Measurements from ENCODE around the gene FAM120AOS. TPM values are rescaled to one million over a fixed set of nuclear protein-coding genes. Genes with fewer than 3 reads are reported as not detected.
A peak's percentile ranks its signal among the peaks of the same experiment; 100 is the strongest.

The FAM120AOS gene
- total RNA-seq, 2 experiments from 2014 or later = 32.8 to 36.4 TPM

DNA sequence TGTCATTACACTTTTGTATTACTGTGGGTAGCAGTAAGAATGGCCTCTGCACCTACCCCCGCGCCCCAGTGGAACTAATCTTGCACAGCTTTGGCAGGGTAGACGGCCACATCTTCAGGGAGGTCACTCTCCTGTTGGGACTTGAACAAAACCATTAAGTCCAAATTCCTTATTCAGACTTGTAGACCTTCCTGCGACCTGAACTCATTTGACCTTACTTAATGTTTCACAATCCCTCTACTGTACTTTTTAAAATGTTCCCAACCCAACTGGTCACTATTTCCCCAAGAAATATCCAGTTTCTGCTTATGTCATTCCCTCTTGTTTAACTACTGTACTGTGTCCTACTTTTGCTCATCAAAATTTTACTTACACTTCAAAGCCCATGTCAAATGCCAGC is 5.3 kb upstream of the FAM120AOS start:
- DNase-seq (no peak), ATAC-seq (no peak)
- Mint-ChIP-seq H3K4me1 (ENCODE audit: low read depth) (peaks cover 80% of the 10 kb centered on the region), H3K27ac (no peak overlapping the region), H3K9me3 (no peaks in the 10 kb centered on the region), H3K4me3 (no peak overlapping the region), H3K27me3 (no peaks in the 10 kb centered on the region), H3K36me3 (ENCODE audit: low read depth) (peaks cover 59% of the 10 kb centered on the region)
- CTCF ChIA-PET = no interaction called here
- TF ChIP-seq, protein P1, sequence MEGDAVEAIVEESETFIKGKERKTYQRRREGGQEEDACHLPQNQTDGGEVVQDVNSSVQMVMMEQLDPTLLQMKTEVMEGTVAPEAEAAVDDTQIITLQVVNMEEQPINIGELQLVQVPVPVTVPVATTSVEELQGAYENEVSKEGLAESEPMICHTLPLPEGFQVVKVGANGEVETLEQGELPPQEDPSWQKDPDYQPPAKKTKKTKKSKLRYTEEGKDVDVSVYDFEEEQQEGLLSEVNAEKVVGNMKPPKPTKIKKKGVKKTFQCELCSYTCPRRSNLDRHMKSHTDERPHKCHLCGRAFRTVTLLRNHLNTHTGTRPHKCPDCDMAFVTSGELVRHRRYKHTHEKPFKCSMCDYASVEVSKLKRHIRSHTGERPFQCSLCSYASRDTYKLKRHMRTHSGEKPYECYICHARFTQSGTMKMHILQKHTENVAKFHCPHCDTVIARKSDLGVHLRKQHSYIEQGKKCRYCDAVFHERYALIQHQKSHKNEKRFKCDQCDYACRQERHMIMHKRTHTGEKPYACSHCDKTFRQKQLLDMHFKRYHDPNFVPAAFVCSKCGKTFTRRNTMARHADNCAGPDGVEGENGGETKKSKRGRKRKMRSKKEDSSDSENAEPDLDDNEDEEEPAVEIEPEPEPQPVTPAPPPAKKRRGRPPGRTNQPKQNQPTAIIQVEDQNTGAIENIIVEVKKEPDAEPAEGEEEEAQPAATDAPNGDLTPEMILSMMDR (IDR thresholded peaks at IDR 0.05) = no peak
- POLR2A ChIA-PET = interaction anchor here (0.8 kb wide), 1 partner anchor 14 kb away, joined by 4 read pairs; no protein-coding TSS in a partner anchor
- intact Hi-C loops (cut with micrococcal nuclease) = loop anchor here (10.0 kb wide), 1 partner anchor 106 kb away; no protein-coding TSS in a partner anchor

DNA sequence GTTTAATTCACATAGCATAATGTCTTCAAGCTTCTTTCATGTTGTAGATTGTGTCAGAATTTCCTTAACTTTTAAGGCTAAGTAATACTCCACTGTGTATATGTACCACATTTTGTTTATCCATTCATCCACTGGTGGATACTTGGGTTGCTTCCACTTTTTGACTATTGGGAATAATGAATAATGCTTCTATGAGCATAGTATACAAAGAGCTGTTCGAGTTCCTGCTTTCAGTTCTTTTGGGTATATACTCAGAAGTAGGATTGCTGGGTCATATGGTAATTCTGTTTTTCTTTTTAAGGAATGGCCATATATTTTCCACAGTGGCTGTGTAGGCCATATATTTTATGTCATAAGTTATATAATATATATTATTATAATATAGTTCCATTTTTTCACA is 3.6 kb upstream of the FAM120AOS start:
- H3K4me3 Mint-ChIP-seq = no peak overlapping the region
- H3K4me1 Mint-ChIP-seq (ENCODE audit: low read depth) = peaks cover 66% of the 10 kb centered on the region
- no peaks in the 10 kb centered on the region for H3K27me3 Mint-ChIP-seq
- intact Hi-C loops (cut with micrococcal nuclease) = loop anchor here (10.0 kb wide), 1 partner anchor 108 kb away; no protein-coding TSS in a partner anchor
- POLR2A ChIA-PET = interaction anchor here (0.6 to 1.1 kb wide), 3 partner anchors 11 to 121 kb away, joined by 3 read pairs; no protein-coding TSS in a partner anchor
- ATAC-seq (no peak), DNase-seq (no peak)
- H3K9me3 Mint-ChIP-seq = no peaks in the 10 kb centered on the region
- H3K36me3 Mint-ChIP-seq (ENCODE audit: low read depth) = peaks cover 66% of the 10 kb centered on the region
- TF ChIP-seq, protein P1 (IDR thresholded peaks at IDR 0.05) = no peak
- H3K27ac Mint-ChIP-seq = peak overlapping the region; percentile 75
- CTCF ChIA-PET = interaction anchor here (0.7 to 1.3 kb wide), 3 partner anchors 23 to 110 kb away, joined by 3 read pairs; no protein-coding TSS in a partner anchor

DNA sequence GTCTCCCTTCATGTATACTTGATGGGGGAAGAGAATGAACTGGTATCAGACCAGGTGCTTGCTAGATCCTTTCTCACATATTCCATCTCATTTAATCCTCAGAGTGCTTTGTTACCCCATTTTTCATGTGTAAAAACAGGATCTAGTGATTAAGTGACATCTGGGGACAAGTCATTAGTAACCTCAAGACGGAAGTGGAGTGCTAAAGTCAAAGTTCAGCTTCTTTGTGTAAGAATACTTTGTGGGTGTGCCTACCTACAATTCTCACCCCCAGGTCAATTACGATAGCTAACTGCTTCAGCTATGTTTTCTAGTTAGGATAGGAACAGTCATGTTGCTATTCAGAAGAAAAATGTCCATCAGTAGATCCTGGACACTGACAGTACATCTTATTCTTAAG is 3.1 kb upstream of the FAM120AOS start:
- no peak for ATAC-seq

DNA sequence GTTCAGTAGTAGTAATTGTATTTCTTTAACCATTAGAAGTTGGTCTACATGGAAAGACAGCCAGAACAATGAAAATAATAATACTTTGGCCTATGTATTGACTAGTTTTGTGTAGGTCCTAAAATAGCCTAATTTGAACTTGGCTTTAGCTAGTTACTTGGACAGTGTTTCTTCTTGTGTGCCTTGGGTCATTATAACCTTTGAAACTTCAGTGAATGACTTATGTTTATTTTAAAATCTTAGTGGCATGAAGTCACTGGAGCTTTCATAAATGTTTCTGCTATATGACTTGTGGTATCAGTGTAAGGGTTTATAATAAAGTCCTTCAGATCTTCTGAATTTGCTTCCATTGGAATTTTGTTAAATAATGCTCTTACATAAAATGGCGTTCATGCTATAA is 2.6 kb upstream of the FAM120AOS start:
- H3K27ac Mint-ChIP-seq = peak overlapping the region; percentile 75
- TF ChIP-seq, protein P1 (IDR thresholded peaks at IDR 0.05) = no peak
- intact Hi-C loops (cut with micrococcal nuclease) = loop anchor here (10.0 kb wide), 1 partner anchor 109 kb away; no protein-coding TSS in a partner anchor
- H3K4me3 Mint-ChIP-seq = no peak overlapping the region
- peaks cover 64% of the 10 kb centered on the region for H3K36me3 Mint-ChIP-seq (ENCODE audit: low read depth)
- ATAC-seq (no peak), DNase-seq (no peak)
- H3K9me3 Mint-ChIP-seq = no peaks in the 10 kb centered on the region
- H3K27me3 Mint-ChIP-seq = no peaks in the 10 kb centered on the region
- POLR2A ChIA-PET = interaction anchor here (0.5 kb wide), 1 partner anchor 10 kb away, joined by 3 read pairs; no protein-coding TSS in a partner anchor
- CTCF ChIA-PET = interaction anchor here (1.3 to 1.4 kb wide), 2 partner anchors 24 to 111 kb away, joined by 3 read pairs; no protein-coding TSS in a partner anchor
- peaks cover 61% of the 10 kb centered on the region for H3K4me1 Mint-ChIP-seq (ENCODE audit: low read depth)

More for the DNA sequence above, 3.1 kb upstream of the FAM120AOS start:
- Mint-ChIP-seq H3K4me3 (no peak overlapping the region), H3K36me3 (ENCODE audit: low read depth) (peaks cover 66% of the 10 kb centered on the region), H3K4me1 (ENCODE audit: low read depth) (peaks cover 63% of the 10 kb centered on the region), H3K9me3 (no peaks in the 10 kb centered on the region), H3K27me3 (no peaks in the 10 kb centered on the region), H3K27ac (peak overlapping the region; percentile 75)
- intact Hi-C loops (cut with micrococcal nuclease) = loop anchor here (10.0 kb wide), 1 partner anchor 108 kb away; no protein-coding TSS in a partner anchor
- DNase-seq = no peak
- TF ChIP-seq, protein P1 (IDR thresholded peaks at IDR 0.05) = no peak
- POLR2A ChIA-PET = no interaction called here
- CTCF ChIA-PET = interaction anchor here (0.7 to 1.4 kb wide), 3 partner anchors 24 to 110 kb away, joined by 3 read pairs; no protein-coding TSS in a partner anchor

DNA sequence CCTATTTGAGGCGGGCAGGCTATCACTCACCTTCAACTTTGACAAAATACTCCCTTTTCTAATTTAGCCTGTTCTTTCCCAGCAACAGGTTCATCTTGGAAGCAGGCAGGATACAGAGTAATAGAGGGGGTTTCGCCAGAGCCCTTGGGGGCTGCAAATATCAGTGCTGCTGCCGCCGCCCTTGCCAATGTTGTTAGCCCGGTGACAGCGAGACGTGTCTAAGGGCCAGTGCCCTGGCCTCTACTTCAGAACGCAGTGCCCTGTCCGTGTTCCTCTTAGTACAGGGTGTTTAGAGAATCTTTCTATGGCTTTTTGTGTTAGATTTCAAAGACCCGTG is 703 bp downstream of the FAM120AOS start:
- ATAC-seq = peak; percentile 1

More for the DNA sequence above, 703 bp downstream of the FAM120AOS start:
- H3K9me3 Mint-ChIP-seq = no peaks in the 10 kb centered on the region
- ChIA-PET POLR2A (interaction anchor here (0.6 to 4.7 kb wide), 6 partner anchors 11 to 696 kb away, joined by 3 to 31 read pairs (median 4); no protein-coding TSS in a partner anchor), CTCF (interaction anchor here (2.2 kb wide), 1 partner anchor 114 kb away, joined by 18 read pairs; no protein-coding TSS in a partner anchor)
- no peaks in the 10 kb centered on the region for H3K27me3 Mint-ChIP-seq
- H3K27ac Mint-ChIP-seq = peak overlapping the region; percentile 86
- DNase-seq = no peak
- intact Hi-C loops (cut with micrococcal nuclease) = loop anchor here (10.0 kb wide), 1 partner anchor 112 kb away; no protein-coding TSS in a partner anchor
- peaks cover 62% of the 10 kb centered on the region for H3K36me3 Mint-ChIP-seq (ENCODE audit: low read depth)
- TF ChIP-seq, protein P1 (IDR thresholded peaks at IDR 0.05) = no peak
- H3K4me1 Mint-ChIP-seq (ENCODE audit: low read depth) = peaks cover 46% of the 10 kb centered on the region
- H3K4me3 Mint-ChIP-seq = peak overlapping the region; percentile 78
